Transverse colon (tissue), 4 donors: ENCODE measurements around the gene KLHL29.

Experiments used
- EP300 ChIP-seq: sonication (generic); formaldehyde crosslinking; IDR thresholded peaks from one replicate; pipeline ENCODE4 v1.6.1; 2017; ENCODE audit warnings: antibody characterized with exemption, low read depth
- POLR2A ChIP-seq: fragments of 450-650 bp; IDR thresholded peaks from one replicate; pipeline ENCODE4 v1.6.1; 2016; ENCODE audit warnings: antibody characterized with exemption, mild to moderate bottlenecking, moderate library complexity
- POLR2AphosphoS5 ChIP-seq, 3 donors: sonication (generic); formaldehyde crosslinking; IDR thresholded peaks; one replicate each; pipeline ENCODE4 v1.6.1; 2016; ENCODE audit warnings: antibody characterized with exemption in 3 of 3
- TF ChIP-seq, protein P1 (sequence below), 5 experiments: fragments of 200-600 bp in 3 of 5; fragments of 450-650 bp in 2 of 5; sonication (generic) in 3 of 5; IDR thresholded peaks; 1 replicate in 2 of 5; 2 replicates in 3 of 5; pipeline ENCODE4 v1.5.1; 2016 to 2017; ENCODE audit warnings: antibody characterized with exemption in 5 of 5, inconsistent platforms in 3 of 5, mild to moderate bottlenecking in 2 of 5, moderate library complexity in 1 of 5

DNA sequence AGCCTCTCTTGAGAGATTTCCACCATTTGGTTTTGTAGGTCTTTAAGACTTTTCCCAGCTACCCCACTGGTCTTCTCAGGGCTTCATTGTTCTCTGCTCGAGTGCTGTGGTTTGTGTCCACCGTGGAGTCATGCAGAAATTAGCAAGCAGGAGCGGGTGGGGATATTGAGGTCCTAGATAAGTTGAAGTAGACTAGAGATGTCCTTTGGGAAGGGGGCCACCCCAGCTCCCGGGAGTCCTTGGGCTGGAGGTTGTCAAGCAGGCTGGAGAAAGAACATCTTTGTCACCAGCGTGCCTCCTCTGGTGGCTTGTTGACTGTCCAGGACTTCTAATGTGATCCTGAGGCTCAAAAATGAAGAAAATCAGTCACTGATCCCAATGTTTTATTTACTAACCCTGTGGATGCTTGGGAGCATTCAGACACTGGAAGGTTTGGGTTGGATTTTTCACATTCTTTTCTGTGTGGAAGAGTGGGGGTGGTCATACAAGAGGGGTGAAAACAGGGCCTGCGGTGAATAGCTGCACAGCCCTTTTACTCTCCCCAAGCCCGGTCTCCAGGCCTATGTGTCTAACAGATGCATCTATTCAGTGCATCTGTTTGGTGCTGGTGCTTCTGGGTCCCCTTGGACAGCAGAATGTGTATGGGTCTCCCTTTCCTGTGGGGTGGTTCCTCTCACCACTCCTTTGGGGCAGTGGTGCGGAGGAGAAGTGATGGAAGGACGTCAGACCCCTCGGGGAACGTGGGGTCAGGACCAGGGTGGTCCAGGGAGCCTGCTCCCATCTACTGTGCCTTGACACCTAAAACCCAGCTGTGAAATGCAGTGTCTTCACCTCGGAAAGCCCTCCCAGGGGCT lies 208.1 kb downstream of the KLHL29 start:
- TF ChIP-seq, protein P1, sequence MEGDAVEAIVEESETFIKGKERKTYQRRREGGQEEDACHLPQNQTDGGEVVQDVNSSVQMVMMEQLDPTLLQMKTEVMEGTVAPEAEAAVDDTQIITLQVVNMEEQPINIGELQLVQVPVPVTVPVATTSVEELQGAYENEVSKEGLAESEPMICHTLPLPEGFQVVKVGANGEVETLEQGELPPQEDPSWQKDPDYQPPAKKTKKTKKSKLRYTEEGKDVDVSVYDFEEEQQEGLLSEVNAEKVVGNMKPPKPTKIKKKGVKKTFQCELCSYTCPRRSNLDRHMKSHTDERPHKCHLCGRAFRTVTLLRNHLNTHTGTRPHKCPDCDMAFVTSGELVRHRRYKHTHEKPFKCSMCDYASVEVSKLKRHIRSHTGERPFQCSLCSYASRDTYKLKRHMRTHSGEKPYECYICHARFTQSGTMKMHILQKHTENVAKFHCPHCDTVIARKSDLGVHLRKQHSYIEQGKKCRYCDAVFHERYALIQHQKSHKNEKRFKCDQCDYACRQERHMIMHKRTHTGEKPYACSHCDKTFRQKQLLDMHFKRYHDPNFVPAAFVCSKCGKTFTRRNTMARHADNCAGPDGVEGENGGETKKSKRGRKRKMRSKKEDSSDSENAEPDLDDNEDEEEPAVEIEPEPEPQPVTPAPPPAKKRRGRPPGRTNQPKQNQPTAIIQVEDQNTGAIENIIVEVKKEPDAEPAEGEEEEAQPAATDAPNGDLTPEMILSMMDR (IDR thresholded peaks at IDR 0.05) = no peak
- TF ChIP-seq POLR2A (no peak), EP300 (no peak), POLR2AphosphoS5 (IDR thresholded peaks at IDR 0.05) (no peak)
